ENCODE data around the gene LSM6.

Gene LSM6

DNA sequence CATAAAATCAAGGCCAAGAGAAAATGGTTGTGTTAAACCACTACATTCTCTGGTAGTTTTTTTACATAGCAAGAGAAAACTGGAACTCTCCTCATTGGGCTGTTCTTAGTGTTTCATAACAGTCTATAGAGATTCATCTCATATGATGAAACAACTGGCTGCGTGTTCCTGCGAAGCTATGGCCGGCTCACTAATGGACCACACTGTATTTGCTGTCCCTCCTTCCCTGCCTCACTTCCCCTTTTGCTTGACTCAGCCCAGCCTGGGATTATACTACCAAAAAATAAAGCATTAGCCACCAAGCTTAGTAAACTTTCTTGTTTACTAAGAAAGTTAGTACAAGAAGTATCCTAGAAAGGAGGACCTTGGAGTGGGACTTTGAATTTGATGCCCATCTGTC lies 31.6 kb upstream of the LSM6 start:
- no peak for DNase-seq (ENCODE audit: extremely low spot score)
- ChIA-PET POLR2A (no interaction called here), CTCF (interaction anchor here (1.3 to 1.4 kb wide), 2 partner anchors 13 to 48 kb away, joined by 3 read pairs; no protein-coding TSS in a partner anchor)
- TF ChIP-seq, protein P1, sequence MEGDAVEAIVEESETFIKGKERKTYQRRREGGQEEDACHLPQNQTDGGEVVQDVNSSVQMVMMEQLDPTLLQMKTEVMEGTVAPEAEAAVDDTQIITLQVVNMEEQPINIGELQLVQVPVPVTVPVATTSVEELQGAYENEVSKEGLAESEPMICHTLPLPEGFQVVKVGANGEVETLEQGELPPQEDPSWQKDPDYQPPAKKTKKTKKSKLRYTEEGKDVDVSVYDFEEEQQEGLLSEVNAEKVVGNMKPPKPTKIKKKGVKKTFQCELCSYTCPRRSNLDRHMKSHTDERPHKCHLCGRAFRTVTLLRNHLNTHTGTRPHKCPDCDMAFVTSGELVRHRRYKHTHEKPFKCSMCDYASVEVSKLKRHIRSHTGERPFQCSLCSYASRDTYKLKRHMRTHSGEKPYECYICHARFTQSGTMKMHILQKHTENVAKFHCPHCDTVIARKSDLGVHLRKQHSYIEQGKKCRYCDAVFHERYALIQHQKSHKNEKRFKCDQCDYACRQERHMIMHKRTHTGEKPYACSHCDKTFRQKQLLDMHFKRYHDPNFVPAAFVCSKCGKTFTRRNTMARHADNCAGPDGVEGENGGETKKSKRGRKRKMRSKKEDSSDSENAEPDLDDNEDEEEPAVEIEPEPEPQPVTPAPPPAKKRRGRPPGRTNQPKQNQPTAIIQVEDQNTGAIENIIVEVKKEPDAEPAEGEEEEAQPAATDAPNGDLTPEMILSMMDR (IDR thresholded peaks at IDR 0.05; ENCODE audit: control extremely low read depth, extremely low read depth, low read depth, missing control alignments): no peak

DNA sequence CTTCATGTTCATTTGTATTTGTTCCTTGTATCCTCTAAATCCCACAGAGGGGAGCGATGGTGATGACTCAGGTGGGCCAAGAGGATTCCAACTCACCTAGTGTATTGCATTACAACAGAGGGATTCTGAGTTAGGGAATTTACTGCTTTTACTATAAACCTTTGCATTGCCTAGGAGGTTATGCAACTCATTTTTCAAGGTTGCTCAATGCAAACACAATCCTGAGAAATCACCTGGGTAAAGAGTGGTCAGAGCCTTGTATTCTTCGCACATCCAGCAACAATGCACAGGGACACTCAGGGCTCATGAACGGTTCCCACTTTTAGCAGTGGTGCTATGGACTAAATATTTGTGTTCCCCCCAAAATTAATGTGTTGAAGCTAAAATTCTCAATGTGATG lies 28.6 kb upstream of the LSM6 start:
- ChIA-PET CTCF (interaction anchor here (0.9 to 1.8 kb wide), 3 partner anchors 10 to 13 kb away, joined by 3 to 8 read pairs (median 4); no protein-coding TSS in a partner anchor), POLR2A (no interaction called here)
- no peak for DNase-seq (ENCODE audit: extremely low spot score)
- TF ChIP-seq, protein P1 (IDR thresholded peaks at IDR 0.05; ENCODE audit: control extremely low read depth, extremely low read depth, low read depth, missing control alignments): no peak

DNA sequence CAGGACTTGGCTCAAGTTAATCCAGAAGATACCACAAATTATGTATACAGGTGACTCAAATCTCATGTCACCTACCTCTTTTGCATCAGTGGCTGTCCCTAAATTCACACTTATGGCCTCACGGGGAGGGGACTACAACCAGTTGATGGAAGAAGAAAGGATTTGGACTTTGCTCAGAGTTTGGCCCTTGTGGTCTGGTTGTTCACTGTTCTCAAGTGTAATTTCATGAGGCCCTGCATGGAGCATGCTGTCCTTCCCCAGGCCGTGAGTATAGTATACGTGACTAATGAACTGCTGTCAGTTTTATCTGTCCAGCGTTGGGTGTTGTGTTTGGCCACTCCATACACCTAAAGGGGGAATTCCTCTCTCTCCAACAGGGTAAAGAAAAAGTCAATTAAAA lies 27.5 kb upstream of the LSM6 start:
- DNase-seq (ENCODE audit: extremely low spot score): no peak
- POLR2A ChIA-PET: no interaction called here
- CTCF ChIA-PET: interaction anchor here (1.1 to 2.5 kb wide), 4 partner anchors 11 to 119 kb away, joined by 3 to 10 read pairs (median 6); no protein-coding TSS in a partner anchor
- TF ChIP-seq, protein P1 (IDR thresholded peaks at IDR 0.05; ENCODE audit: control extremely low read depth, extremely low read depth, low read depth, missing control alignments): no peak

DNA sequence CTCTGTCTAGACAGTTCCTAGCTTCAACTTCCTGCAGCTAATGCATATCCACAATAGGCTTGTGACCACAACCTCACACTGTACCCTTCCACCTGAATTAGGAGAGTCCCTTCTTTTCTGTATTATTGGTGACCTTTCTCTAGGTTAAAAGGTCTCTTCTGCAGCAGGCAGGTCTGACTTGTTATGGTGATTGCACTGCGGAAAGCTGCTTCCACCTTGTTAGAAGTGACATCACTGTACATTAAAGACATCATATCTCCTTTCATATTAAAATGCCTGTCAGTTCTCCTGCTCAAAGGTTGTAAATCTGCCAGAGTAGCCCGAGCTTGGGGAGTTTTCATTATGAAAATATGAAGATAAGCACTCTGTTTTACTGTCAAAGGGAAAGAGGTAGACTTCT lies 21.5 kb upstream of the LSM6 start:
- CTCF ChIA-PET: interaction anchor here (1.1 to 1.6 kb wide), 5 partner anchors 8 to 943 kb away, joined by 3 to 5 read pairs (median 4); no protein-coding TSS in a partner anchor
- POLR2A ChIA-PET: no interaction called here

DNA sequence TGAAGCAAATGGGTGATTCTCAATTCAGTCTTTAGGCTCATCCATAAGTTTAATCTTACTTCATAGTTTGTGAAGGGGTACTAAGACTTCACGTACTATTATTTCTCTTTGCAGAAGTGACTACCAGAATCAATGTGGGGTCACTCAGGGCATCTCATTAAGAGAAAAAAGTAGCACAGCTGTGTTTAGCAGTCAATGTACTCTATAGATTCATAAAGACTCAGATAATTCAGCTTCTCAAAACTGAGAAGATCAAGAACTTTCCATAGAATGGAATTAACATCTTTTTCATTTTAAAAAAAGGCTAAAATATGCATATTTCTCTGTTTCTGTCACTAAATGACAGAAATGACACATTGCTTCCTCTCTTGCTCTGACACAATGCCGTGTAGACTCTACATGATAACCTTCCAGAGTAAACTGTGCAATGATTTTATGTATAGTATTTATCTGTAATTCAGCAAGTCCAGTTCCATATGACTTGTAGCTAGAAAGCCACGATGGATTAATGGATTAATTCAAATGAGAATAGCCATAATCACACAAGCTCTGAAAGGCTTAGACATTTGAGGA lies 20.3 kb upstream of the LSM6 start:
- ChIA-PET POLR2A (interaction anchor here (0.6 kb wide), 1 partner anchor 364 kb away, joined by 4 read pairs; no protein-coding TSS in a partner anchor), CTCF (no interaction called here)
- TF ChIP-seq, protein P1 (IDR thresholded peaks at IDR 0.05; ENCODE audit: control extremely low read depth, extremely low read depth, low read depth, missing control alignments): no peak
- DNase-seq (ENCODE audit: extremely low spot score): no peak

More for the DNA sequence above, 21.5 kb upstream of the LSM6 start:
- no peak for DNase-seq (ENCODE audit: extremely low spot score)
- TF ChIP-seq, protein P1 (IDR thresholded peaks at IDR 0.05; ENCODE audit: control extremely low read depth, extremely low read depth, low read depth, missing control alignments): no peak

DNA sequence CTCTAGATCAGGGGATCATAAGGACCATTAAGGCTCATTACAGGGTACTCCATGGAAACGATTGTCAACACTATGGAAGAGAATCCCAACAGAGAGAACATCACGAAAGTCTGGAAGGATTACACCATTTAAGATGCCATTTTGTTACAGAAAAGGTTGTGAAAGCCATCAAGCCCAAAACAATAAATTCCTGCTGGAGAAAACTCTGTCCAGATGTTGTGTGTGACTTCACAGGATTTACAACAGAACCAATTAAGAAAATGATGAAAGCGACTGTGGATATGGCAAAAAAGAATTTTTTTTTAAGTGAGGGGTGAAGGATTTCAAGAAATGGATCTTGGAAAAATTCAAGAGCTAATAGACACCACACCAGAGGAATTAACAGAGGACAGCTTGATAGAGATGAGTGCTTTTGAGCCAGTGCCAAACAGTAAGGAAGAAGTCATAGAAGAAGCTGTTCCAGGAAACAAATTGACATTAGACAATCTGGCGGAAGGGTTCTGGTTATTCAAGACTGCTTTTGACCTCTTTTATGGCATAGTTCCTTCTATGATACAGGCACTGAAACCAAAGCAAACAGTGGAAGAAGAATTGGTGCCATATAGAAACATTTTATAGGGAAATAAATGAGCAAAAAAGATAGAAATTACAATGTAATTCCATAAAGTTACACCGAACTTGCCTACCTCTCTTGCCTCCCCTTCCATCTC lies 17.3 kb upstream of the LSM6 start:
- no peak for DNase-seq (ENCODE audit: extremely low spot score)
- POLR2A ChIA-PET: interaction anchor here (0.7 kb wide), 1 partner anchor 452 kb away, joined by 4 read pairs; no protein-coding TSS in a partner anchor
- CTCF ChIA-PET: interaction anchor here (1.1 to 2.4 kb wide), 5 partner anchors 12 to 63 kb away, joined by 3 to 8 read pairs (median 5); no protein-coding TSS in a partner anchor
- TF ChIP-seq, protein P1 (IDR thresholded peaks at IDR 0.05; ENCODE audit: control extremely low read depth, extremely low read depth, low read depth, missing control alignments): no peak
